ENCODE measurements around the gene ZBP1.

Gene ZBP1

DNA sequence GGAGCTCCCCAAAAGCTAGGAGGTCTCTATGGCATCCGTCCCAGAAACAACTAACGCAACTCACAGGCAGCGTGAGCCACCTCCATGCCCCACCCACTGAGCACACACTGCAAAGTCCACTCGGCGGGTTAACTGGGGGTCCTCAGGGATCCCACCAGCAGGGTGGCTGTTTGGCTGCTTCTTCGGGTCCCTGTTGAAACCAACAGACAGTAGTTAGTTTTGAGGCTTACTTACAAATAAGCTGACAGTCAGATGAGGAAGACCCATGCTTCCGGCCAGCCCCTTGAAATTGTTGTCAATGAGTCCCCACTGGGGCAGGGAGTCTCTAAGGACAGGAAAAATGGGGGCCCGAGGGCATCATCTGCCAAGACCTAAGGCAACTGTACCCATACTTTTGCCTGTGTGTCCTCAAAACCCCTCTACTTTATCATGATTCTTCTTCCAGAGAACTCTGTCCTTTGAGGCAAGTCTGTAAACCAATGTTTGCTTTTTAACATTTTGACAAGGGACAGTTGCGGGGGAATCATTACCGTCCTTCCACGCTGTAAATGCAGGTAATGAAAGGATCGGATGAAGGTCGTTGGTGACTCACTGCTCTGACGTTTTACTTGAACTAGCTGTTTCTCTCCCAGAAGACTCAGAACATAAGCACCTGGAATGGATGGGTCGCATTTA, 61.5 kb downstream of the ZBP1 start:
- no peak for DNase-seq (ENCODE audit: low read depth in 3 of 3)

- DNase-seq (ENCODE audit: low read depth in 3 of 3): no peak
These were observed 62.2 kb downstream of the ZBP1 start for GRCh38 chr20:57557926-57558613.

DNA sequence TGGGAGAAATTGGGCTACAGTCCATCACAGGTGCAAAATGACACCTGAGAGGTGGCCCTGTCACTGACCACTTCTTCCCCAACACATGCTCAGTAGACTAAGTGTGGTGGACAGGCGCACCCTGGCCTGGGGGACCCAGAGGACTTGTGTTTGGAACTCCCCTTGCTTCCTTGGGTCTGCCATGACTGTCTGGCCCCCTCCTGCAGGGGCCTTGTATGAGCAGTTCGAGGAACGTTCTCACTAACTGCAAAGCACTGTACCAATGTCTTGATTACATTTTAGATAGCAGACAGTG, 63.3 kb downstream of the ZBP1 start:
- no peak for DNase-seq (ENCODE audit: low read depth in 3 of 3)

DNA sequence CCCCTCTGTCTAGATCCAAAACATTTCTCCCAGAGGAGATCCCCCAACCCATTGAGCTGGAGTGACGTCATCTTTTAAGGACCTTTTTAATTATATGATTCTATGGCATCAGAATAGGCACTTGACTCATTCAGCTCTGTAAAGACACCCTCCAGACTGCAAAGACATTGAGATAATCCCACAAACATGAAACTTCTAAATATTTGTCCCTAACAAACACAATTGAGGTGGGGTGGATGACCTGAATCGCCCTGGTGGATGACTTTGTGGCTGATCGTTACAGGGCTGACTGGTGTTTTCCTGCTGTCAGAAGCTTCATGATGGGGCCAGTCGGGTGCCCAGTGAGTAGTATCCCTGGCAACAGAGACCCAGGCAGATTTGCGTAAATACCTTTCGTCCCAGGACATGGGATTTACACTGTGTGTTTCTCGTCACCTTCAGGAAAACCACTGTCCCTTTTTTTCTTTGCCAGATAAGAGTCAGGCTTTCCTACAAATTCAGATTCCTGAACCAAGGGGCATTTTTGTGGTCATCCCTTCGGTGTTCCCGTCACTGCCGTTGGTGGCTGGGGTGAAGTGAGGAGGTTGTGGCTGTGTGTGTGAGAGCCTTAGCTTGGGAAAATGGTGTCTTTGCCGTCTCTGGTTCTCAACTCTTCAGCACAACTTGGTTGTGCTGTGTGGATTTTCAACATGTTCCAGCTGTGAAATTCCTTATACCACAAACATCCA, 64.6 kb downstream of the ZBP1 start:
- DNase-seq (ENCODE audit: low read depth in 3 of 3): no peak
